Sigmoid colon (tissue), 4 donors: ENCODE data around the gene PLCL1.

Experiments
- CTCF ChIP-seq, 4 experiments: fragments of 450-650 bp in 3 of 4; fragments of 200-600 bp in 1 of 4; IDR thresholded peaks; one replicate each; pipeline ENCODE4 v1.5.1; 2016 to 2019; ENCODE audit warnings: antibody characterized with exemption in 4 of 4, mild to moderate bottlenecking in 3 of 4, moderate library complexity in 2 of 4
- POLR2AphosphoS5 ChIP-seq, 4 donors: sonication (generic); formaldehyde crosslinking; IDR thresholded peaks; one replicate each; pipeline ENCODE4 v1.6.1; 2017; ENCODE audit warnings: antibody characterized with exemption in 4 of 4

GRCh38 chr2:197835293-197835692, 30.9 kb downstream of the PLCL1 start:
- TF ChIP-seq CTCF (IDR thresholded peaks at IDR 0.05) (no peak), POLR2AphosphoS5 (IDR thresholded peaks at IDR 0.05) (no peak)
